Testis (tissue), 3 donors: ENCODE measurements around the gene UTP18. TPM values are rescaled to one million over a fixed set of nuclear protein-coding genes. Genes with fewer than 3 reads are reported as not detected.
"Not testable (repeated sequence)": the region's sequence is repeated elsewhere in the genome, so short reads cannot be mapped to it uniquely, and the experiment has no call there.

Experiments
- DNase-seq: peaks from one replicate; pipeline ENCODE4 v3.0.0-alpha.2; 2019
- H3K27ac ChIP-seq, 2 donors: fragments of 200-600 bp; sonication (generic); one replicate each; pipeline ENCODE4 v1.5.1; 2019
- H3K27me3 ChIP-seq: fragments of 200-600 bp; sonication (generic); one replicate; pipeline ENCODE4 v1.5.1; 2019
- H3K36me3 ChIP-seq: fragments of 200-600 bp; sonication (generic); one replicate; pipeline ENCODE4 v1.5.1; 2017; ENCODE audit warnings: low read depth; ENCODE audit errors: missing control alignments
- H3K4me1 ChIP-seq: fragments of 200-600 bp; sonication (generic); one replicate; pipeline ENCODE4 v1.5.1; 2019
- H3K4me3 ChIP-seq, 2 donors: fragments of 200-600 bp; sonication (generic); one replicate each; pipeline ENCODE4 v1.5.1; 2017 to 2019
- H3K9me3 ChIP-seq: fragments of 200-600 bp; sonication (generic); one replicate; pipeline ENCODE4 v1.5.1; 2017
- CTCF ChIP-seq, 3 experiments: fragments of 450-650 bp in 2 of 3; fragments of 200-600 bp in 1 of 3; sonication (generic) in 1 of 3; IDR thresholded peaks; one replicate each; pipeline ENCODE4 v1.5.1; 2016 to 2019; ENCODE audit warnings: antibody characterized with exemption in 3 of 3, mild to moderate bottlenecking in 2 of 3, moderate library complexity in 1 of 3
- POLR2A ChIP-seq: fragments of 450-650 bp; IDR thresholded peaks from one replicate; pipeline ENCODE4 v1.6.1; 2017; ENCODE audit warnings: antibody characterized with exemption, mild to moderate bottlenecking, moderate library complexity
- WGBS, 2 donors: methylation state at CpG; one replicate each; pipeline ENCODE4 v1.1.5; 2018; 5-methylcytosine and 5-hydroxymethylcytosine counted together
- intact Hi-C: fragments of 100-400 bp; cut with DNase I; formaldehyde crosslinking; loops from one replicate; pipeline ENCODE4 v1.15.1; 2023; ENCODE audit warnings: low total_unique reads
- polyA plus RNA-seq: library from polyadenylated mRNA; stranded (reverse); fragments of 350-450 nt; fragmentation: Illumina TruSeq; extraction: RNeasy Lipid Tissue Mini Kit (QIAGEN cat#74804); gene quantifications from one replicate; pipeline ENCODE4 v1.2.3, GENCODE V29; 2014; ENCODE audit warnings: low read depth, low replicate concordance; ENCODE audit not compliant: insufficient read depth
- total RNA-seq, 2 donors: library from RNA; depleted of rRNA; stranded (reverse); fragments of >200 nt; gene quantifications; one replicate each; pipeline ENCODE4 v1.2.3, GENCODE V29; 2016

UTP18 gene
- total and polyA plus RNA-seq, 3 donors from 2014 or later, result 59.2 to 129 (median 71.2) TPM

GRCh38 chr17:51263006-51263405, 2.7 kb downstream of the UTP18 start:
- Histone ChIP-seq H3K4me1 (peaks cover 19% of the 10 kb centered on the region), H3K27me3 (no peaks in the 10 kb centered on the region), H3K36me3 (no peaks in the 10 kb centered on the region), H3K9me3 (no peaks in the 10 kb centered on the region), H3K4me3 (no peak overlapping the region), H3K27ac (no peak overlapping the region)
- DNase-seq, result no peak
- whole genome bisulfite sequencing, 2 donors, result 83 to 93% methylated on average over 3 of the region's 3 CpGs
- intact Hi-C loops, result no loop called here
- TF ChIP-seq CTCF (IDR thresholded peaks at IDR 0.05) (no peak), POLR2A (no peak)

- DNase-seq, H3K9me3 ChIP-seq, H3K4me1 ChIP-seq, H3K27ac ChIP-seq, H3K27me3 ChIP-seq, intact Hi-C loops, H3K4me3 ChIP-seq, H3K36me3 ChIP-seq: not testable (repeated sequence)
- WGBS, 2 donors, result 87 to 98% methylated on average over 4 of the region's 4 CpGs
Observed at GRCh38 chr17:51264466-51264865, 4.1 kb downstream of the UTP18 start.

- no peak overlapping the region for H3K4me3 ChIP-seq
- intact Hi-C loops, result no loop called here
- TF ChIP-seq CTCF (IDR thresholded peaks at IDR 0.05), result no peak
- no peak for TF ChIP-seq POLR2A
- H3K36me3 ChIP-seq, result no peaks in the 10 kb centered on the region
- 93 to 98% methylated on average over 6 of the region's 6 CpGs for WGBS, 2 donors
- H3K27ac ChIP-seq, result no peak overlapping the region
- H3K4me1 ChIP-seq, result no peaks in the 10 kb centered on the region
- H3K9me3 ChIP-seq, result no peaks in the 10 kb centered on the region
- DNase-seq, result no peak
- H3K27me3 ChIP-seq, result no peaks in the 10 kb centered on the region
Observed at GRCh38 chr17:51269991-51270390, 9.6 kb downstream of the UTP18 start.

GRCh38 chr17:51270636-51271035, 10.3 kb downstream of the UTP18 start:
- H3K4me3 ChIP-seq, result no peak overlapping the region
- TF ChIP-seq POLR2A (no peak), CTCF (IDR thresholded peaks at IDR 0.05) (no peak)
- no peak for DNase-seq
- WGBS, 2 donors, result 56 to 66% methylated on average over 1 of the region's 1 CpG
- intact Hi-C loops, result no loop called here
- H3K27me3 ChIP-seq, result no peaks in the 10 kb centered on the region
- H3K27ac ChIP-seq, result no peak overlapping the region
- H3K36me3 ChIP-seq, result no peaks in the 10 kb centered on the region
- H3K4me1 ChIP-seq, result no peaks in the 10 kb centered on the region
- no peaks in the 10 kb centered on the region for H3K9me3 ChIP-seq

- no peaks in the 10 kb centered on the region for H3K4me1 ChIP-seq
- WGBS, 2 donors, result 96 to 100% methylated on average over 1 of the region's 1 CpG
- no peak overlapping the region for H3K27ac ChIP-seq
- DNase-seq, result no peak
- no peaks in the 10 kb centered on the region for H3K27me3 ChIP-seq
- TF ChIP-seq POLR2A, result no peak
- TF ChIP-seq CTCF (IDR thresholded peaks at IDR 0.05), result no peak
- intact Hi-C loops, result no loop called here
- H3K9me3 ChIP-seq, result no peaks in the 10 kb centered on the region
- no peaks in the 10 kb centered on the region for H3K36me3 ChIP-seq
- no peak overlapping the region for H3K4me3 ChIP-seq
Observed at GRCh38 chr17:51272812-51273211, 12.5 kb downstream of the UTP18 start.
